Neuron (in vitro differentiated cells): ENCODE results near the gene ARHGEF7.
"Not testable (repeated sequence)": the region's sequence is repeated elsewhere in the genome, so short reads cannot be mapped to it uniquely, and the experiment has no call there.

Experiments
- H2AFZ ChIP-seq: one replicate; pipeline ENCODE4 v1.6.1; 2013; ENCODE audit warnings: low read depth, mild to moderate bottlenecking, inconsistent platforms, low read length, moderate library complexity
- H3K27me3 ChIP-seq: one replicate; pipeline ENCODE4 v1.6.1; 2013; ENCODE audit warnings: low read length; ENCODE audit not compliant: insufficient read depth
- H3K36me3 ChIP-seq: one replicate; pipeline ENCODE4 v1.6.1; 2013; ENCODE audit warnings: low read length; ENCODE audit not compliant: insufficient read depth
- H3K4me1 ChIP-seq: one replicate; pipeline ENCODE4 v1.6.1; 2013; ENCODE audit warnings: low read length; ENCODE audit not compliant: insufficient read depth
- H3K4me3 ChIP-seq: 2 replicates; pipeline ENCODE4 v1.5.1; 2013; ENCODE audit warnings: mild to moderate bottlenecking, low read length, moderate library complexity
- H3K9me3 ChIP-seq: one replicate; pipeline ENCODE4 v1.6.1; 2013; ENCODE audit warnings: low read length

Gene ARHGEF7

GRCh38 chr13:111243981-111244380, 128.9 kb downstream of the ARHGEF7 start:
- Histone ChIP-seq H3K4me3 (no peak overlapping the region), H2AFZ (no peak overlapping the region), H3K9me3 (peaks cover 6% of the 10 kb centered on the region), H3K4me1 (no peaks in the 10 kb centered on the region), H3K36me3 (peaks cover 63% of the 10 kb centered on the region), H3K27me3 (no peaks in the 10 kb centered on the region)

- H3K4me1 ChIP-seq = peaks cover 8% of the 10 kb centered on the region
- H3K27me3 ChIP-seq = no peaks in the 10 kb centered on the region
- peaks cover 58% of the 10 kb centered on the region for H3K36me3 ChIP-seq
- H3K9me3 ChIP-seq = peaks cover 7% of the 10 kb centered on the region
- no peak overlapping the region for H2AFZ ChIP-seq
- no peak overlapping the region for H3K4me3 ChIP-seq
Observed at GRCh38 chr13:111245576-111246384, 130.7 kb downstream of the ARHGEF7 start.

GRCh38 chr13:111247552-111247951, 132.4 kb downstream of the ARHGEF7 start:
- Histone ChIP-seq H3K4me1 (peaks cover 8% of the 10 kb centered on the region), H2AFZ (no peak overlapping the region), H3K4me3 (no peak overlapping the region), H3K9me3 (peaks cover 4% of the 10 kb centered on the region), H3K27me3 (no peaks in the 10 kb centered on the region), H3K36me3 (peaks cover 58% of the 10 kb centered on the region)

GRCh38 chr13:111248822-111249221, 133.7 kb downstream of the ARHGEF7 start:
- H3K9me3 ChIP-seq = peaks cover 8% of the 10 kb centered on the region
- no peaks in the 10 kb centered on the region for H3K27me3 ChIP-seq
- H3K4me3 ChIP-seq = no peak overlapping the region
- H3K36me3 ChIP-seq = peaks cover 59% of the 10 kb centered on the region
- peaks cover 8% of the 10 kb centered on the region for H3K4me1 ChIP-seq
- H2AFZ ChIP-seq = no peak overlapping the region

GRCh38 chr13:111249637-111250360, 134.7 kb downstream of the ARHGEF7 start:
- Histone ChIP-seq H3K27me3 (no peaks in the 10 kb centered on the region), H2AFZ (no peak overlapping the region), H3K36me3 (peaks cover 54% of the 10 kb centered on the region), H3K4me3 (no peak overlapping the region), H3K9me3 (peaks cover 9% of the 10 kb centered on the region), H3K4me1 (peaks cover 8% of the 10 kb centered on the region)

GRCh38 chr13:111251646-111252445, 136.7 kb downstream of the ARHGEF7 start:
- peaks cover 8% of the 10 kb centered on the region for H3K4me1 ChIP-seq
- no peaks in the 10 kb centered on the region for H3K27me3 ChIP-seq
- H3K9me3 ChIP-seq = peaks cover 13% of the 10 kb centered on the region
- H2AFZ ChIP-seq = no peak overlapping the region
- H3K36me3 ChIP-seq = peaks cover 57% of the 10 kb centered on the region
- H3K4me3 ChIP-seq = no peak overlapping the region

- Histone ChIP-seq H3K36me3 (peaks cover 60% of the 10 kb centered on the region), H2AFZ (no peak overlapping the region), H3K4me1 (peaks cover 8% of the 10 kb centered on the region), H3K9me3 (peaks cover 15% of the 10 kb centered on the region), H3K4me3 (no peak overlapping the region), H3K27me3 (no peaks in the 10 kb centered on the region)
Observed at GRCh38 chr13:111252446-111253364, 137.6 kb downstream of the ARHGEF7 start.

- no peak overlapping the region for H2AFZ ChIP-seq
- H3K4me1 ChIP-seq = peaks cover 8% of the 10 kb centered on the region
- H3K36me3 ChIP-seq = peaks cover 60% of the 10 kb centered on the region
- H3K9me3 ChIP-seq = peaks cover 19% of the 10 kb centered on the region
- H3K27me3 ChIP-seq = no peaks in the 10 kb centered on the region
- H3K4me3 ChIP-seq = no peak overlapping the region
Observed at GRCh38 chr13:111253365-111253872, 138.3 kb downstream of the ARHGEF7 start.

GRCh38 chr13:111255228-111255790, 140.2 kb downstream of the ARHGEF7 start:
- Histone ChIP-seq H3K4me1 (no peaks in the 10 kb centered on the region), H3K27me3 (no peaks in the 10 kb centered on the region), H3K36me3 (peaks cover 71% of the 10 kb centered on the region), H3K4me3 (no peak overlapping the region), H2AFZ (no peak overlapping the region), H3K9me3 (peaks cover 35% of the 10 kb centered on the region)

- Histone ChIP-seq H3K36me3 (peaks cover 64% of the 10 kb centered on the region), H2AFZ (no peak overlapping the region), H3K27me3 (no peaks in the 10 kb centered on the region), H3K9me3 (peaks cover 34% of the 10 kb centered on the region), H3K4me1 (no peaks in the 10 kb centered on the region), H3K4me3 (no peak overlapping the region)
Observed at GRCh38 chr13:111256458-111256857, 141.3 kb downstream of the ARHGEF7 start.

GRCh38 chr13:111256946-111257345, 141.8 kb downstream of the ARHGEF7 start:
- Histone ChIP-seq H2AFZ (no peak overlapping the region), H3K9me3 (peaks cover 32% of the 10 kb centered on the region), H3K36me3 (peaks cover 59% of the 10 kb centered on the region), H3K4me3 (no peak overlapping the region), H3K27me3 (no peaks in the 10 kb centered on the region), H3K4me1 (no peaks in the 10 kb centered on the region)

GRCh38 chr13:111257899-111258298, 142.8 kb downstream of the ARHGEF7 start:
- not testable (repeated sequence) for H3K4me3 ChIP-seq, H2AFZ ChIP-seq, H3K4me1 ChIP-seq, H3K27me3 ChIP-seq
- H3K9me3 ChIP-seq = peaks cover 32% of the 10 kb centered on the region
- peaks cover 62% of the 10 kb centered on the region for H3K36me3 ChIP-seq
